Fibroblast of the aortic adventitia (primary cell): ENCODE results near the gene IFI27L2. TPM values are rescaled to one million over a fixed set of nuclear protein-coding genes. Genes with fewer than 3 reads are reported as not detected.

ENCODE experiments used
- DNase-seq: peaks from one replicate; pipeline ENCODE4 v3.0.0-alpha.2; 2010; ENCODE audit warnings: low read depth
- H3K4me3 ChIP-seq: 2 replicates; pipeline ENCODE4 v1.5.1; 2011; ENCODE audit warnings: low read depth, mild to moderate bottlenecking, control low read depth, low read length, moderate library complexity
- total RNA-seq: library from RNA; depleted of rRNA; stranded (reverse); fragments of >200 nt; gene quantifications from 2 replicates; pipeline ENCODE4 v1.2.3, GENCODE V29; 2012; ENCODE audit warnings: low replicate concordance
- TF ChIP-seq, protein P1 (sequence below): IDR thresholded peaks from 2 replicates; pipeline ENCODE4 v1.5.1; 2011; ENCODE audit warnings: mild to moderate bottlenecking, low read length, control low read depth, inconsistent platforms; ENCODE audit not compliant: insufficient read depth

IFI27L2 gene
- total RNA-seq, 1 donor, result 107 TPM

DNA sequence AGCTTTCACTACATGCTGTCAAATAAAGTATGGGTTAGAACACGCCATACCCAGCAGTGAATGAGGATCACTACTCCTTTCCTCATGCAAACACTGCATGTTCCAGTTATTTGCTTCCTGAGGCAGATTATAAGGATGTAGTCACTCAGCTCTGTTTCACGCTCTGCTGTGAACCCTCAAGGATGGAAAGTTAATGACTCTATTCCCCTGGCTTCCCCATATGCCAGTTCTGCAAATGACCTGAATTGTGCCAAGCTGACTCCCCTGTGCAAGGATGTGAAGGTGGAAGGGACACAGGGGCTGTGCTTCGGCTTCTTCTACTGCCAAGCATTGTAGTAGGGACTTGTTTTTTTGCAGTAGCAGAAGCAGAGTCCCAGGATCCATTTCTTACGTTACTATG, 41.5 kb downstream of the IFI27L2 start:
- no peak overlapping the region for H3K4me3 ChIP-seq

DNA sequence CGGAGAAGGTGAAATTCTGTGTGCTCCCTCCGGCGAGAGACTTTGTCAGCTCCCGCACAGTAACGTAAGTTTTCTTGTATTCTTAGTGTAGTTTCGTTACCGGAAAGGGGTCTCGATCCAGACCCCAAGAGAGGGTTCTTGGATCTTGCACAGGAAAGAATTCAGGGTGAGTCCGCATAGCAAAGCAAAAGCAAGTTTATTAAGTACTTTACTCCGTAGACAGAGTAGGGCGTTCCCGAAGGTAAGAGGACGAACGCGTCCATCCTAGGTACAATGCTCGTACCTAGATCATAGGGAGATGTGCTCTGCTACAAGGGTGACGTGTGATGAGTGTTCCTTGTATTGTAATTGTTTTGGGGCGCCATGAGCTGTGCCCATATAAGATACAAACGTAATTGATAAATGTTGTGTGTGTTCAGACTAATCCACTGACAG, 48.0 kb downstream of the IFI27L2 start:
- no peak for DNase-seq
- TF ChIP-seq, protein P1, sequence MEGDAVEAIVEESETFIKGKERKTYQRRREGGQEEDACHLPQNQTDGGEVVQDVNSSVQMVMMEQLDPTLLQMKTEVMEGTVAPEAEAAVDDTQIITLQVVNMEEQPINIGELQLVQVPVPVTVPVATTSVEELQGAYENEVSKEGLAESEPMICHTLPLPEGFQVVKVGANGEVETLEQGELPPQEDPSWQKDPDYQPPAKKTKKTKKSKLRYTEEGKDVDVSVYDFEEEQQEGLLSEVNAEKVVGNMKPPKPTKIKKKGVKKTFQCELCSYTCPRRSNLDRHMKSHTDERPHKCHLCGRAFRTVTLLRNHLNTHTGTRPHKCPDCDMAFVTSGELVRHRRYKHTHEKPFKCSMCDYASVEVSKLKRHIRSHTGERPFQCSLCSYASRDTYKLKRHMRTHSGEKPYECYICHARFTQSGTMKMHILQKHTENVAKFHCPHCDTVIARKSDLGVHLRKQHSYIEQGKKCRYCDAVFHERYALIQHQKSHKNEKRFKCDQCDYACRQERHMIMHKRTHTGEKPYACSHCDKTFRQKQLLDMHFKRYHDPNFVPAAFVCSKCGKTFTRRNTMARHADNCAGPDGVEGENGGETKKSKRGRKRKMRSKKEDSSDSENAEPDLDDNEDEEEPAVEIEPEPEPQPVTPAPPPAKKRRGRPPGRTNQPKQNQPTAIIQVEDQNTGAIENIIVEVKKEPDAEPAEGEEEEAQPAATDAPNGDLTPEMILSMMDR, result no peak
- H3K4me3 ChIP-seq, result peak overlapping the region; percentile 92

More for the DNA sequence above, 41.5 kb downstream of the IFI27L2 start:
- TF ChIP-seq, protein P1, result no peak
- no peak for DNase-seq

DNA sequence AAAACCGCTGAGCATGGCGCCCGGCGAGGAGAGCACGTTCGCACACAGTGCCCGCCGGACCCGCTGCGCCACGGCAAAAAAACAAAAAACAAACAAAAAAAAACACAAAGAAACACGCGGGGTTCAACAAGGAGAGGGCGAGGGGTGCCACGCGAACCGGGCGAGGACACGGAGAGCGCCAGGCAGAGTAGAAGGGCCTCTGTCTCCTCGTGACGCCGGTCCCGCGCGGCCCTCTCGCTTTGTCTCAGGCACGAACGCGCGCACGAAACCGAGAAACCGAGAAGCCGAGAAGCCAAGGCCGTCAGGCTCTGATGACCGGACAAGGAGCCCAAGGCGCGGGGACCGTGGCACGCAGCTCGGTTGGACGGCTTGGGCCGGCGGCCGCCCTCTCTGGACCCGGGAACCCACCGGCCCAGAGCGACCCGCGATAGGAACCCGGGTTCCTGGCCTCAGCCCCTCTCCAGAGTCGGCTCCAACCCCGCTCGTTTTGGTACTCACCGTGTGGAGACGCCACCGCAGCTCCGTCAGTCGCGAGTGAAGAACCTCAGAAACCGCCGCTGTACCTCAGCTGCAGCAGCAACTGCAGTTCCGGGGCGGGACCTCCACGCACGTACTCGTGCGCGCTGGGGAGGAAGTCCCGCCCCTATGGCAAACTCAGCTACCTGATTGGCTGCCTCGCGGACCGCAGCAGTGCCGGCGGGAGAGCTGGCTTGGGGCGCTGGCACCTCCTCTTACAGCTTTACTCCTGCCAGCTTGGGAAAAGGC, 48.6 kb downstream of the IFI27L2 start, which contains the start of the genes DDX24 and IFI27L1:
Gene DDX24 (minus strand): TSS at position 582 of the 765 bp plus-strand sequence. CDS start 1,460 bp downstream, outside the sequence.
Gene IFI27L1 (plus strand): TSS at position 690 of the 765 bp plus-strand sequence. CDS start 15,628 bp downstream, outside the sequence.
- DNase-seq, result peak; percentile 93
- TF ChIP-seq, protein P1, result no peak

DNA sequence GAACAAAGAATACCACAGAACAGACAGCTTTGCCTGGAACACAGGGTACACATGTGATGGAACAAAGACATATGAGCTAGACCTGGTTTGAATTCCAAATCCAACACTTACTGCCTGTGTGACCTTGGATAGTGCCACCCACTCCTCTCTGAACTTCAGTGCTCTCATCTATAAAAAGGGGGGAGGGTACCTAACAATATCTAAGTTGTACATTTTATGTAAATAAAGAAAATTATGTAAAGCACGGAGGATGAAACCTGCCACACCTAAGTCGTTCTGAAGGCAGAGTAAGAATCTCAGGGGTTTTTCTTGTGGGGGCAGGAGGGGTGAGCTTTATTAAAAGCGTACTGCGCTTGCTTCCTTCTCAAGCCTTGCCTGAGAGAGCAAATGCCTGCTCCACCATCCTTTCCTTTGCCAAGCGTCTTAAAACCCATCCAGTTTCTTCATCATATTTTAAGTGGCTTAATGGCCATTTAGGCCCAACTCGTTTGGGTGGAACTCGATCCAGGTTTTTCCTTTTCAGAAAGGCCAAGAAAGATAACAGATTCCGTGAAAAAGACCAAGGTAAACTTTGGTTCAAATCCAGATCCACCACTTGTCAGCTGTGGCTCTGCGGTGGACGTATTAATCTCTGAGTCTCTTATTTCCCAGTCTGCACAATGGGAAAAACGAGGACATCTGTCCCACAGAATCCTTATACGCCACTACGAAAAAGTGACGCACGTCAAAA, 49.3 kb downstream of the IFI27L2 start:
- H3K4me3 ChIP-seq, result peak overlapping the region; percentile 92
- peak; percentile 32 for DNase-seq
- TF ChIP-seq, protein P1, result no peak

More for the DNA sequence above, 48.6 kb downstream of the IFI27L2 start, which contains the start of the genes DDX24 and IFI27L1:
- peak within 1 kb of the TSS; percentile 92 for H3K4me3 ChIP-seq

DNA sequence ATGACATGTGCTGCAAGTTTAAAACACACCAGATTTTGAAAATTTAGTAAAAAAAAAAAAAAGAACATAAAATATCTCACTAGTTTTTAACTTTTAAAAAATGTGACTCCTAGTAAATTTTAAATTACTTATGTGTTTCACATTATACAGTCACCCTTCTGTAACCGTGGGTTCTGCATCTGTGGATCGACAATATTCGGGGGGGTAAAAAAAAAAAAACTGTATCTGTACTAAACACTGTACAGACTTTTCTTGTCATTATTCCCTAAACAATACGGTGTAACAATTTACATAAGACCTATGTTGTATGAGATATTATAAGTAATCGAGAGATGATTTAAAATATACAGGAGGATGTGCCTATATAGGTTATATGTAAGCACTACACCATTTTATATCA, 51.6 kb downstream of the IFI27L2 start:
- TF ChIP-seq, protein P1, result no peak
- DNase-seq, result no peak
- H3K4me3 ChIP-seq, result no peak overlapping the region

Other genes with a start within 250 kb of the IFI27L2 start
- not detected in 2 replicates for gene FAM181A, start 202.3 kb downstream of the IFI27L2 start, total RNA-seq
- gene ASB2, start 153.0 kb downstream of the IFI27L2 start, total RNA-seq, result 0.45 and 0.49 TPM in 2 replicates
- not detected in 2 replicates for gene CCDC197, start 132.3 kb downstream of the IFI27L2 start, total RNA-seq
- gene OTUB2, start 103.3 kb downstream of the IFI27L2 start, total RNA-seq, result 2.5 and 2.8 TPM in 2 replicates
- gene DDX24, start 48.4 kb downstream of the IFI27L2 start, total RNA-seq, result 130 and 446 TPM in 2 replicates
- gene IFI27L1, start 48.3 kb downstream of the IFI27L2 start, total RNA-seq, result 8.9 and 12.2 TPM in 2 replicates
- 20.2 and 78.2 TPM in 2 replicates for gene IFI27, start 18.9 kb downstream of the IFI27L2 start, total RNA-seq
- gene PPP4R4, start 44.7 kb upstream of the IFI27L2 start, total RNA-seq, result 0.98 and 7.0 TPM in 2 replicates
- gene SERPINA10, start 163.7 kb upstream of the IFI27L2 start, total RNA-seq, result not detected in 2 replicates
- not detected in 2 replicates for gene SERPINA6, start 193.7 kb upstream of the IFI27L2 start, total RNA-seq
- gene SERPINA2, start 237.1 kb upstream of the IFI27L2 start, total RNA-seq, result not detected in 2 replicates